HUDEP-2 (cell line): Measurements from ENCODE around the gene KCNK15.
"Not testable (repeated sequence)": the region's sequence is repeated elsewhere in the genome, so short reads cannot be mapped to it uniquely, and the experiment has no call there.

Experiments
- DNase-seq, 76 experiments: peaks; one replicate each; lab custom pipeline; 2025; ENCODE audit not compliant: unreplicated experiment in 76 of 76; lab: John Stamatoyannopoulos, UW

The KCNK15 gene

GRCh38 chr20:44754554-44754953 lies 8.9 kb downstream of the KCNK15 start:
- DNase-seq, result no peak

GRCh38 chr20:44756011-44756688 lies 10.5 kb downstream of the KCNK15 start:
- DNase-seq, result no peak

GRCh38 chr20:44756956-44757355 lies 11.3 kb downstream of the KCNK15 start:
- DNase-seq, result no peak

GRCh38 chr20:44758247-44759101 lies 12.8 kb downstream of the KCNK15 start:
- DNase-seq, result no peak

- DNase-seq, result no peak
Measured at GRCh38 chr20:44759595-44759994, 13.9 kb downstream of the KCNK15 start.

- no peak for DNase-seq
Measured at GRCh38 chr20:44761423-44761822, 15.8 kb downstream of the KCNK15 start.

- DNase-seq, result no peak
Measured at GRCh38 chr20:44762466-44763140, 16.9 kb downstream of the KCNK15 start.

GRCh38 chr20:44763798-44764197 lies 18.1 kb downstream of the KCNK15 start:
- DNase-seq, result not testable (repeated sequence)

GRCh38 chr20:44765091-44765490 lies 19.4 kb downstream of the KCNK15 start:
- DNase-seq, result no peak

GRCh38 chr20:44765701-44766347 lies 20.2 kb downstream of the KCNK15 start:
- DNase-seq, result peak in 1 of 76 experiments; percentile 10

GRCh38 chr20:44768256-44768655 lies 22.6 kb downstream of the KCNK15 start:
- DNase-seq, result no peak

GRCh38 chr20:44768854-44769480 lies 23.3 kb downstream of the KCNK15 start:
- DNase-seq, result no peak

GRCh38 chr20:44769481-44769863 lies 23.8 kb downstream of the KCNK15 start:
- no peak for DNase-seq

- no peak for DNase-seq
Measured at GRCh38 chr20:44770484-44771171, 25.0 kb downstream of the KCNK15 start.

- DNase-seq, result no peak
Measured at GRCh38 chr20:44771172-44771535, 25.5 kb downstream of the KCNK15 start.

- no peak for DNase-seq
Measured at GRCh38 chr20:44772636-44773035, 27.0 kb downstream of the KCNK15 start.

GRCh38 chr20:44773070-44773829 lies 27.6 kb downstream of the KCNK15 start:
- DNase-seq, result no peak

- DNase-seq, result peak in 5 of 76 experiments; percentile 4 to 29 (median 7)
Measured at GRCh38 chr20:44776980-44777379, 31.3 kb downstream of the KCNK15 start.

GRCh38 chr20:44780226-44780625 lies 34.6 kb downstream of the KCNK15 start:
- DNase-seq, result peak in 44 of 76 experiments; percentile 1 to 56 (median 22)
